CD8-positive, alpha-beta memory T cell (primary cell): Measurements from ENCODE around the gene S1PR3. TPM values are rescaled to one million over a fixed set of nuclear protein-coding genes. Genes with fewer than 3 reads are reported as not detected.

Experiments
- CTCF ChIA-PET: fragments of 350-600 bp; sonication (Branson Sonifier 250); formaldehyde crosslinking; loops from one replicate; lab custom pipeline; 2021; ENCODE audit warnings: antibody characterized with exemption; lab: Charles Lee
- POLR2A ChIA-PET: fragments of 350-600 bp; sonication (Branson Sonifier 250); formaldehyde crosslinking; loops from one replicate; lab custom pipeline; 2021; ENCODE audit warnings: antibody characterized with exemption; lab: Charles Lee
- DNase-seq, 5 donors: peaks; one replicate each; pipeline versions ENCODE4 v3.0.0 to v3.0.0-alpha.2; 2020 to 2022; ENCODE audit warnings: mixed read lengths in 1 of 5
- H3K27ac ChIP-seq: one replicate; pipeline ENCODE4 v1.7.0; 2013; ENCODE audit warnings: low read depth, mild to moderate bottlenecking, low read length, moderate library complexity
- H3K27me3 ChIP-seq: 2 replicates; pipeline ENCODE4 v1.7.0; 2013; ENCODE audit warnings: low read length, mild to moderate bottlenecking; ENCODE audit not compliant: insufficient read depth, poor library complexity, severe bottlenecking
- H3K36me3 ChIP-seq: 2 replicates; pipeline ENCODE4 v1.7.0; 2013; ENCODE audit warnings: mild to moderate bottlenecking, low read length, moderate library complexity; ENCODE audit not compliant: insufficient read depth
- H3K4me1 ChIP-seq: 2 replicates; pipeline ENCODE4 v1.7.0; 2013; ENCODE audit warnings: mild to moderate bottlenecking, low read length, moderate library complexity; ENCODE audit not compliant: insufficient read depth
- H3K4me3 ChIP-seq: 2 replicates; pipeline ENCODE4 v1.7.0; 2013; ENCODE audit warnings: mild to moderate bottlenecking, low read length
- H3K9me3 ChIP-seq: 2 replicates; pipeline ENCODE4 v1.7.0; 2013; ENCODE audit warnings: mild to moderate bottlenecking, low read length
- H3K27ac Mint-ChIP-seq, 8 donors: one replicate each; pipeline ENCODE4 v1.8.0; 2020 to 2021; ENCODE audit warnings: mixed read lengths in 8 of 8, mild to moderate bottlenecking in 6 of 8, inconsistent platforms in 3 of 8, moderate library complexity in 3 of 8
- H3K27me3 Mint-ChIP-seq, 2 donors: one replicate each; pipeline ENCODE4 v1.8.0; 2020 to 2021; ENCODE audit warnings: mixed read lengths in 2 of 2, mild to moderate bottlenecking in 1 of 2, moderate library complexity in 1 of 2
- H3K36me3 Mint-ChIP-seq, 3 donors: one replicate each; pipeline ENCODE4 v1.8.0; 2020 to 2021; ENCODE audit warnings: mixed read lengths in 3 of 3, inconsistent platforms in 1 of 3, mild to moderate bottlenecking in 1 of 3
- H3K4me1 Mint-ChIP-seq, 3 donors: one replicate each; pipeline ENCODE4 v1.8.0; 2020 to 2021; ENCODE audit warnings: mixed read lengths in 3 of 3, inconsistent platforms in 1 of 3, mild to moderate bottlenecking in 1 of 3
- H3K4me3 Mint-ChIP-seq, 7 donors: one replicate each; pipeline ENCODE4 v1.8.0; 2020 to 2021; ENCODE audit warnings: mixed read lengths in 7 of 7, mild to moderate bottlenecking in 6 of 7, moderate library complexity in 4 of 7, inconsistent platforms in 2 of 7
- H3K9me3 Mint-ChIP-seq, 5 donors: one replicate each; pipeline ENCODE4 v1.8.0; 2020 to 2022; ENCODE audit warnings: mixed read lengths in 5 of 5, mild to moderate bottlenecking in 3 of 5, moderate library complexity in 2 of 5, inconsistent platforms in 1 of 5
- polyA plus RNA-seq: library from polyadenylated mRNA; unstranded; fragments of 300-500 nt; fragmentation: Illumina TruSeq; gene quantifications from one replicate; pipeline ENCODE4 v1.2.3, GENCODE V29; 2021
- total RNA-seq, 2 experiments: library from RNA; stranded (reverse); gene quantifications; one replicate each; pipeline ENCODE4 v1.2.3, GENCODE V29; 2021

The S1PR3 gene
- total and polyA plus RNA-seq, 3 experiments from 2014 or later: 0.80 to 0.90 TPM; not detected in 1

- Histone ChIP-seq H3K27ac (no peak overlapping the region), H3K36me3 (no peaks in the 10 kb centered on the region), H3K4me1 (no peaks in the 10 kb centered on the region), H3K27me3 (no peaks in the 10 kb centered on the region), H3K4me3 (no peak overlapping the region), H3K9me3 (no peaks in the 10 kb centered on the region)
- ChIA-PET POLR2A (no interaction called here), CTCF (no interaction called here)
- H3K4me1 Mint-ChIP-seq: no peaks in the 10 kb centered on the region
- H3K36me3 Mint-ChIP-seq: no peaks in the 10 kb centered on the region
- H3K9me3 Mint-ChIP-seq: peaks cover 0 to 1% (median 0%) of the 10 kb centered on the region in 5 donors
- no peak for DNase-seq
- no peak overlapping the region for H3K4me3 Mint-ChIP-seq
- H3K27me3 Mint-ChIP-seq: peaks cover 5 to 27% of the 10 kb centered on the region in 2 donors
- H3K27ac Mint-ChIP-seq: no peak overlapping the region
Observed at GRCh38 chr9:89051421-89052025, 60.3 kb downstream of the S1PR3 start.

DNA sequence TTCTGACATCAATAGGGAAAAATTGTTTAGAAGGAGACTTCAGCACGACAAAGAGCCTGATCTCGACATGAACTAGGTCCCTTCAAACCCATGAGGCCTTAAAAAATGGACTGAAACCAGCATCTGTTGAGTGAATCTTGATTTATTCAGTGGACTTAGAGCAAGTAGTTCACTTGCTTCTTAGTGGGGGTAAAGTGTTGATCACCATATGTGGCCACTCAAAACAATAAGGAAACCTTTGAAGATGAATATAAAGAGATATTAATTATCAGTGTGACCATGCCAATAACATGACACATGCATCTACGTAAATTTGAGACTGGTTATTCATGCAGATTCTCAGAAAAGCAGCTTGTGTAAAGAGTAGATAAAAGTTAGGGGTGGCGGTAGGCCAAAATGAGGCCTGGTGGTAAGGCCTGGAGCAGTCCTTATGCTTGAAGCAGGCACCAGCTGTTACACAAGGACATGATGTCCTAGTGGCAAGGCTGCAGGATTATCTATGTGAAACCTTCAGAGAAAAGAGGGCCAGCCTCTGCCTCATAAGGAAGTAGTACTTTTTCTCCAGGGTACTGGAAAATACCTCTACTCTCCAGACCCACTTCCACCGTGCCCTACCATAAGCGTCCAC lies 61.3 kb downstream of the S1PR3 start:
- Mint-ChIP-seq H3K27me3 (peaks cover 3 to 20% of the 10 kb centered on the region in 2 donors), H3K4me3 (no peak overlapping the region), H3K4me1 (no peaks in the 10 kb centered on the region), H3K9me3 (peaks cover 0 to 2% (median 0%) of the 10 kb centered on the region in 5 donors), H3K36me3 (no peaks in the 10 kb centered on the region), H3K27ac (no peak overlapping the region)
- POLR2A ChIA-PET: no interaction called here
- DNase-seq: no peak
- H3K4me1 ChIP-seq: no peaks in the 10 kb centered on the region
- H3K9me3 ChIP-seq: no peaks in the 10 kb centered on the region
- no peak overlapping the region for H3K27ac ChIP-seq
- no peak overlapping the region for H3K4me3 ChIP-seq
- CTCF ChIA-PET: no interaction called here
- no peaks in the 10 kb centered on the region for H3K27me3 ChIP-seq
- H3K36me3 ChIP-seq: no peaks in the 10 kb centered on the region

GRCh38 chr9:89053301-89053700 lies 62.0 kb downstream of the S1PR3 start:
- H3K27ac ChIP-seq: no peak overlapping the region
- DNase-seq: no peak
- POLR2A ChIA-PET: no interaction called here
- Mint-ChIP-seq H3K4me3 (no peak overlapping the region), H3K4me1 (no peaks in the 10 kb centered on the region), H3K9me3 (peaks cover 0 to 2% (median 0%) of the 10 kb centered on the region in 5 donors), H3K27me3 (peaks cover 3 to 17% of the 10 kb centered on the region in 2 donors), H3K36me3 (no peaks in the 10 kb centered on the region), H3K27ac (no peak overlapping the region)
- no peaks in the 10 kb centered on the region for H3K4me1 ChIP-seq
- H3K36me3 ChIP-seq: no peaks in the 10 kb centered on the region
- H3K27me3 ChIP-seq: no peaks in the 10 kb centered on the region
- no peak overlapping the region for H3K4me3 ChIP-seq
- H3K9me3 ChIP-seq: no peaks in the 10 kb centered on the region
- CTCF ChIA-PET: interaction anchor here (0.6 kb wide), 1 partner anchor 377 kb away, joined by 3 read pairs; no protein-coding TSS in a partner anchor

Other genes with a start within 250 kb of the S1PR3 start
- gene SHC3, start 187.3 kb downstream of the S1PR3 start, total RNA-seq: not detected
- not detected for gene SHC3, start 187.3 kb downstream of the S1PR3 start, polyA plus RNA-seq